Esophagus muscularis mucosa (tissue), 3 donors: ENCODE data around the gene PDK2.

ENCODE experiments used
- POLR2A ChIP-seq: fragments of 450-650 bp; IDR thresholded peaks from one replicate; pipeline ENCODE4 v1.6.1; 2017; ENCODE audit warnings: antibody characterized with exemption, moderate library complexity, mild to moderate bottlenecking, low read depth
- TF ChIP-seq, protein P1 (sequence below), 3 experiments: fragments of 200-600 bp in 2 of 3; fragments of 450-650 bp in 1 of 3; sonication (generic) in 2 of 3; IDR thresholded peaks; one replicate each; pipeline ENCODE4 v1.5.1; 2017 to 2019; ENCODE audit warnings: antibody characterized with exemption in 3 of 3, mild to moderate bottlenecking in 2 of 3, moderate library complexity in 1 of 3

DNA sequence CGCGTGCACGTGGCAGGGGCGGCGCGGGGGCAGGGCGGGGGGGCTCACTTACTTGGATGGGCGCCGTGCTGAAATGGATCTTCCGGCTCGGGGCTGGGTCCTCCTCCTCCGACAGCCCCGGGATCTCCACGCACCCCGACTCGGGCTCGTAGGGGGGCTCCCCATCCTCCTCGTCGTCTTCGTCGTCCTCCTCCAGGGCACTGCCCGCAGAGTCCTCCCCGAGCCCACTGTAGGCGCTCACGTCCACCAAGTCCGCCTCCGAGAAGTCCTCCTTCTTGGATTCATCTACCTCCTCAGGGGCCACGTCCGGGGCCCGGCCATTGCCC lies 53.9 kb downstream of the PDK2 start:
- TF ChIP-seq, protein P1, sequence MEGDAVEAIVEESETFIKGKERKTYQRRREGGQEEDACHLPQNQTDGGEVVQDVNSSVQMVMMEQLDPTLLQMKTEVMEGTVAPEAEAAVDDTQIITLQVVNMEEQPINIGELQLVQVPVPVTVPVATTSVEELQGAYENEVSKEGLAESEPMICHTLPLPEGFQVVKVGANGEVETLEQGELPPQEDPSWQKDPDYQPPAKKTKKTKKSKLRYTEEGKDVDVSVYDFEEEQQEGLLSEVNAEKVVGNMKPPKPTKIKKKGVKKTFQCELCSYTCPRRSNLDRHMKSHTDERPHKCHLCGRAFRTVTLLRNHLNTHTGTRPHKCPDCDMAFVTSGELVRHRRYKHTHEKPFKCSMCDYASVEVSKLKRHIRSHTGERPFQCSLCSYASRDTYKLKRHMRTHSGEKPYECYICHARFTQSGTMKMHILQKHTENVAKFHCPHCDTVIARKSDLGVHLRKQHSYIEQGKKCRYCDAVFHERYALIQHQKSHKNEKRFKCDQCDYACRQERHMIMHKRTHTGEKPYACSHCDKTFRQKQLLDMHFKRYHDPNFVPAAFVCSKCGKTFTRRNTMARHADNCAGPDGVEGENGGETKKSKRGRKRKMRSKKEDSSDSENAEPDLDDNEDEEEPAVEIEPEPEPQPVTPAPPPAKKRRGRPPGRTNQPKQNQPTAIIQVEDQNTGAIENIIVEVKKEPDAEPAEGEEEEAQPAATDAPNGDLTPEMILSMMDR (IDR thresholded peaks at IDR 0.05), result no peak
- no peak for TF ChIP-seq POLR2A
